ENCODE measurements around the gene ZDHHC7.

The ZDHHC7 gene

GRCh38 chr16:84985079-84986065 lies 26.0 kb downstream of the ZDHHC7 start:
- Histone ChIP-seq H3K9me3 (ENCODE audit: control insufficient read depth, insufficient read depth, low read depth, low read length) (no peaks in the 10 kb centered on the region), H3K4me1 (ENCODE audit: control insufficient read depth, insufficient read depth, low read length) (no peaks in the 10 kb centered on the region), H3K36me3 (ENCODE audit: control insufficient read depth in 2 of 2, insufficient read depth in 1 of 2, low read length in 2 of 2) (peaks cover 0 to 79% of the 10 kb centered on the region in 2 experiments), H3K27ac (ENCODE audit: extremely low read depth, low read depth, low read length) (no peak overlapping the region), H3K4me3 (ENCODE audit: low read depth, low read length) (no peak overlapping the region)
- no peak for TF ChIP-seq ZNF157 (tag by site-specific recombination; IDR thresholded peaks at IDR 0.05)
- no peak for TF ChIP-seq REST (tag by site-specific recombination; IDR thresholded peaks at IDR 0.05)
- TF ChIP-seq ZNF776 (tag by site-specific recombination; IDR thresholded peaks at IDR 0.05; ENCODE audit: borderline replicate concordance), result no peak
- TF ChIP-seq ZNF335 (tag by site-specific recombination; conservative IDR thresholded peaks at IDR 0.05), result no peak
- no peak for TF ChIP-seq ZNF121 (tag by site-specific recombination; IDR thresholded peaks at IDR 0.05)
- no peak for TF ChIP-seq ZNF114 (tag by site-specific recombination; IDR thresholded peaks at IDR 0.05)
- no peak for TF ChIP-seq ZSCAN5A (tag by site-specific recombination; IDR thresholded peaks at IDR 0.05)
- TF ChIP-seq BCL11B (tag by site-specific recombination; IDR thresholded peaks at IDR 0.05; ENCODE audit: low read depth), result no peak
- TF ChIP-seq ZNF529 (tag by site-specific recombination; IDR thresholded peaks at IDR 0.05; ENCODE audit: insufficient replicate concordance), result no peak
- no peak for TF ChIP-seq ZNF664 (tag by site-specific recombination; IDR thresholded peaks at IDR 0.05)
- TF ChIP-seq INSM2 (tag by site-specific recombination; IDR thresholded peaks at IDR 0.05), result no peak
- no peak for TF ChIP-seq ZSCAN30 (tag by site-specific recombination; IDR thresholded peaks at IDR 0.05)
- TF ChIP-seq ZNF621 (tag by site-specific recombination; IDR thresholded peaks at IDR 0.05), result no peak
- no peak for TF ChIP-seq ZNF223 (tag by site-specific recombination; IDR thresholded peaks at IDR 0.05)
- TF ChIP-seq ZNF558 (tag by site-specific recombination; IDR thresholded peaks at IDR 0.05), result no peak
- no peak for TF ChIP-seq ZNF23 (tag by site-specific recombination; IDR thresholded peaks at IDR 0.05; ENCODE audit: borderline replicate concordance)
- ChIA-PET CTCF (interaction anchor here (0.7 kb wide), 1 partner anchor 20 kb away, joined by 4 read pairs; no protein-coding TSS in a partner anchor), POLR2A (interaction anchor here (0.6 to 0.7 kb wide), 2 partner anchors 312 to 338 kb away, joined by 3 to 7 read pairs; no protein-coding TSS in a partner anchor)

GRCh38 chr16:84982434-84982833 lies 28.9 kb downstream of the ZDHHC7 start:
- Histone ChIP-seq H3K4me1 (ENCODE audit: control insufficient read depth, insufficient read depth, low read length) (no peaks in the 10 kb centered on the region), H3K27ac (ENCODE audit: extremely low read depth, low read depth, low read length) (no peak overlapping the region), H3K36me3 (ENCODE audit: control insufficient read depth in 2 of 2, insufficient read depth in 1 of 2, low read length in 2 of 2) (peaks cover 7 to 70% of the 10 kb centered on the region in 2 experiments; a peak in 2 of 3 replicates), H3K9me3 (ENCODE audit: control insufficient read depth, insufficient read depth, low read depth, low read length) (no peaks in the 10 kb centered on the region), H3K4me3 (ENCODE audit: low read depth, low read length) (no peak overlapping the region)
- ChIA-PET CTCF (interaction anchor here (1.0 kb wide), 1 partner anchor 230 kb away, joined by 3 read pairs; no protein-coding TSS in a partner anchor), POLR2A (interaction anchor here (0.5 kb wide), 1 partner anchor 41 kb away, joined by 3 read pairs; no protein-coding TSS in a partner anchor)
- no peak for TF ChIP-seq ZBTB49 (tag by site-specific recombination; IDR thresholded peaks at IDR 0.05; ENCODE audit: low read depth)
- TF ChIP-seq ZNF146 (tag by site-specific recombination; IDR thresholded peaks at IDR 0.05), result no peak
- no peak for TF ChIP-seq ZNF16 (tag by site-specific recombination; IDR thresholded peaks at IDR 0.05; ENCODE audit: low read depth)

Measured in HEK293 (cell line).